PC-3 (cell line): Measurements from ENCODE around the gene RPS6KA6.

Source experiments
- CTCF ChIP-seq: fragments of 300-600 bp; sonication (generic); conservative IDR thresholded peaks from 2 replicates; pipeline ENCODE4 v1.5.1; 2017; ENCODE audit warnings: antibody characterized with exemption, low read depth, mild to moderate bottlenecking, low read length
- EZH2phosphoT487 ChIP-seq: fragments of 300-600 bp; sonication (generic); IDR thresholded peaks from 2 replicates; pipeline ENCODE4 v1.6.1; 2018; ENCODE audit warnings: mild to moderate bottlenecking, antibody characterized with exemption, low read length, borderline replicate concordance

- TF ChIP-seq CTCF = no peak
- TF ChIP-seq EZH2phosphoT487 = no peak
These were observed 35.3 kb upstream of the RPS6KA6 start for GRCh38 chrX:84223261-84223660.
